Neural progenitor cell (in vitro differentiated cells): ENCODE measurements around the gene TP73.

ENCODE experiments used
- CTCF ChIP-seq: fragments of 200-600 bp; sonication (generic); IDR thresholded peaks from 2 replicates; pipeline ENCODE4 v1.5.1; 2017; ENCODE audit warnings: antibody characterized with exemption, mild to moderate bottlenecking
- EZH2 ChIP-seq: fragments of 200-600 bp; sonication (generic); IDR thresholded peaks from 2 replicates; pipeline ENCODE4 v1.6.1; 2017; ENCODE audit warnings: antibody characterized with exemption, mild to moderate bottlenecking, moderate library complexity
- EZH2phosphoT487 ChIP-seq: fragments of 200-600 bp; sonication (generic); IDR thresholded peaks from 2 replicates; pipeline ENCODE4 v1.6.1; 2017; ENCODE audit warnings: antibody characterized with exemption

- TF ChIP-seq CTCF, result no peak
- TF ChIP-seq EZH2phosphoT487, result no peak
- TF ChIP-seq EZH2, result no peak
Measured at GRCh38 chr1:3722846-3723245, 70.5 kb downstream of the TP73 start.
